Keratinocyte (primary cell): ENCODE results near the gene CIT. TPM values are rescaled to one million over a fixed set of nuclear protein-coding genes. Genes with fewer than 3 reads are reported as not detected.

Experiments
- DNase-seq: peaks from one replicate; pipeline ENCODE4 v3.0.0-alpha.2; 2011; ENCODE audit warnings: low read depth, missing footprints, low spot score
- FAIRE-seq: peaks from 2 replicates; lab custom pipeline; 2011; peaks lifted over from hg19 to GRCh38; lab: Jason Lieb, UNC
- H2AFZ ChIP-seq: 2 replicates; pipeline ENCODE4 v1.6.0; 2012; ENCODE audit warnings: low read length, control low read depth, inconsistent platforms; ENCODE audit not compliant: control insufficient read depth
- H3K27ac ChIP-seq: 2 replicates; pipeline ENCODE4 v1.5.1; 2011; ENCODE audit warnings: low read length; ENCODE audit not compliant: control insufficient read depth, insufficient read depth
- H3K27me3 ChIP-seq: 3 replicates; pipeline ENCODE4 v1.6.0; 2011; ENCODE audit warnings: low read length; ENCODE audit not compliant: control insufficient read depth, insufficient read depth; ENCODE audit errors: extremely low read depth
- H3K36me3 ChIP-seq, 2 experiments: 2 replicates in 1 of 2; 3 replicates in 1 of 2; pipeline ENCODE4 v1.5.1; 2011; ENCODE audit warnings: low read length in 2 of 2, mild to moderate bottlenecking in 1 of 2; ENCODE audit not compliant: control insufficient read depth in 2 of 2, insufficient read depth in 2 of 2; ENCODE audit errors: extremely low read depth in 1 of 2
- H3K4me1 ChIP-seq: 3 replicates; pipeline ENCODE4 v1.5.1; 2011; ENCODE audit warnings: low read length; ENCODE audit not compliant: control insufficient read depth, insufficient read depth; ENCODE audit errors: extremely low read depth
- H3K4me2 ChIP-seq: 3 replicates; pipeline ENCODE4 v1.6.0; 2011; ENCODE audit warnings: low read depth, low read length; ENCODE audit not compliant: control insufficient read depth, insufficient read depth; ENCODE audit errors: extremely low read depth
- H3K4me3 ChIP-seq, 3 experiments: fragments of 200-600 bp in 1 of 3; sonication (generic) in 1 of 3; 2 replicates in 2 of 3; 3 replicates in 1 of 3; pipeline ENCODE4 v1.5.1; 2011 to 2016; ENCODE audit warnings: low read length in 3 of 3, mild to moderate bottlenecking in 3 of 3, control low read depth in 2 of 3, inconsistent platforms in 1 of 3, low read depth in 1 of 3, mixed read lengths in 1 of 3, mixed run types in 1 of 3, moderate library complexity in 1 of 3; ENCODE audit not compliant: control insufficient read depth in 2 of 3, insufficient read depth in 2 of 3; ENCODE audit errors: extremely low read depth in 1 of 3
- H3K79me2 ChIP-seq: 2 replicates; pipeline ENCODE4 v1.6.0; 2012; ENCODE audit warnings: low read length; ENCODE audit not compliant: control insufficient read depth, insufficient read depth
- H3K9ac ChIP-seq: 3 replicates; pipeline ENCODE4 v1.6.0; 2011; ENCODE audit warnings: low read length; ENCODE audit not compliant: control insufficient read depth, insufficient read depth; ENCODE audit errors: extremely low read depth
- H3K9me1 ChIP-seq: 3 replicates; pipeline ENCODE4 v1.6.0; 2011; ENCODE audit warnings: low read length; ENCODE audit not compliant: control insufficient read depth, insufficient read depth; ENCODE audit errors: extremely low read depth
- H3K9me3 ChIP-seq: 2 replicates; pipeline ENCODE4 v1.5.1; 2012; ENCODE audit warnings: low read depth, low read length; ENCODE audit not compliant: control insufficient read depth
- H4K20me1 ChIP-seq: 3 replicates; pipeline ENCODE4 v1.6.0; 2011; ENCODE audit warnings: low read length; ENCODE audit not compliant: control insufficient read depth, insufficient read depth; ENCODE audit errors: extremely low read depth
- CTCF ChIP-seq, 3 experiments: IDR thresholded peaks in 1 of 3; conservative IDR thresholded peaks in 1 of 3; optimal IDR thresholded peaks in 1 of 3; 2 replicates in 2 of 3; 3 replicates in 1 of 3; pipeline versions ENCODE3 to v1.5.1; 2011; ENCODE audit warnings: low read length in 3 of 3, mild to moderate bottlenecking in 3 of 3, moderate library complexity in 2 of 3, control low read depth in 1 of 3, inconsistent platforms in 1 of 3; ENCODE audit not compliant: insufficient read depth in 2 of 3; ENCODE audit errors: extremely low read depth in 1 of 3
- EZH2 ChIP-seq: IDR thresholded peaks from one replicate; pipeline ENCODE4 v1.6.1; 2012; ENCODE audit warnings: inconsistent platforms, mild to moderate bottlenecking, low read length, moderate library complexity
- dilution Hi-C: fragments of 300-500 bp; cut with MboI; formaldehyde crosslinking; loops from one replicate; pipeline ENCODE4 v1.7.0; 2020; ENCODE audit warnings: low sequenced_read_pairs; ENCODE audit not compliant: extremely low pct_ligation_motif_present
- polyA plus RNA-seq, 5 experiments: library from polyadenylated mRNA; depleted of rRNA in 3 of 5; stranded (reverse) in 3 of 5; stranded (forward) in 1 of 5; unstranded in 1 of 5; fragments of >200 nt; gene quantifications; 1 replicate in 1 of 5; 2 replicates in 3 of 5; 3 replicates in 1 of 5; pipeline versions ENCODE4 v1.2.1 to v1.2.3, GENCODE V29; 2011 to 2012; ENCODE audit warnings: missing spikeins in 2 of 5, low read depth in 1 of 5, low replicate concordance in 1 of 5

Gene CIT
- polyA plus RNA-seq, 1 donor (not counting 4 experiments of a cell fraction or from before 2014, with no cell fraction given): 6.2 TPM

- dilution Hi-C loops: no loop called here
- Histone ChIP-seq H3K79me2 (no peaks in the 10 kb centered on the region), H3K4me2 (peak overlapping the region; percentile 57), H4K20me1 (no peaks in the 10 kb centered on the region), H3K9me1 (no peaks in the 10 kb centered on the region), H3K27me3 (no peaks in the 10 kb centered on the region), H3K4me1 (peaks cover 26% of the 10 kb centered on the region), H3K4me3 (no peak overlapping the region), H3K9me3 (no peaks in the 10 kb centered on the region), H3K36me3 (no peaks in the 10 kb centered on the region), H2AFZ (no peak overlapping the region), H3K9ac (no peak overlapping the region), H3K27ac (no peak overlapping the region)
- DNase-seq (peak; percentile 36), FAIRE-seq (peak; percentile 49)
- TF ChIP-seq CTCF (optimal IDR thresholded peaks at IDR 0.05 in 1 of 3, IDR thresholded peaks at IDR 0.05 in 1 of 3, conservative IDR thresholded peaks at IDR 0.05 in 1 of 3; ENCODE audit: extremely low read depth in 1 of 3, insufficient read depth in 2 of 3, low read length in 3 of 3) (no peak), EZH2 (no peak)
These were observed 68.7 kb downstream of the CIT start for GRCh38 chr12:119808441-119808840.

GRCh38 chr12:119807380-119807779 lies 69.7 kb downstream of the CIT start:
- H3K9me3 ChIP-seq: no peaks in the 10 kb centered on the region
- dilution Hi-C loops: no loop called here
- no peak for TF ChIP-seq EZH2
- TF ChIP-seq CTCF (optimal IDR thresholded peaks at IDR 0.05 in 1 of 3, IDR thresholded peaks at IDR 0.05 in 1 of 3, conservative IDR thresholded peaks at IDR 0.05 in 1 of 3; ENCODE audit: extremely low read depth in 1 of 3, insufficient read depth in 2 of 3, low read length in 3 of 3): no peak
- no peaks in the 10 kb centered on the region for H3K79me2 ChIP-seq
- H3K9me1 ChIP-seq: no peaks in the 10 kb centered on the region
- H3K4me1 ChIP-seq: peaks cover 27% of the 10 kb centered on the region
- H3K36me3 ChIP-seq: no peaks in the 10 kb centered on the region
- no peaks in the 10 kb centered on the region for H3K27me3 ChIP-seq
- no peak overlapping the region for H3K9ac ChIP-seq
- H4K20me1 ChIP-seq: no peaks in the 10 kb centered on the region
- H2AFZ ChIP-seq: no peak overlapping the region
- H3K4me3 ChIP-seq: no peak overlapping the region
- DNase-seq: no peak
- H3K4me2 ChIP-seq: no peak overlapping the region
- H3K27ac ChIP-seq: no peak overlapping the region
- no peak for FAIRE-seq
